ENCODE data around the gene MSH6.

The MSH6 gene

GRCh38 chr2:47815764-47816163, 32.8 kb downstream of the MSH6 start:
- Histone ChIP-seq H3K9me3 (replicated peaks; ENCODE audit: low read length) (no peaks in the 10 kb centered on the region), H3K36me3 (ENCODE audit: insufficient read depth, low read length) (peaks cover 73% of the 10 kb centered on the region), H3K4me2 (ENCODE audit: low read length) (no peak overlapping the region), H3K27me3 (ENCODE audit: control insufficient read depth, insufficient read depth, low read length) (no peaks in the 10 kb centered on the region), H3K4me1 (ENCODE audit: control insufficient read depth, insufficient read depth, low read length) (peaks cover 11% of the 10 kb centered on the region), H3K9ac (ENCODE audit: low read depth, low read length) (no peak overlapping the region), H3K4me3 (ENCODE audit: low read length) (no peak overlapping the region)

- H3K4me3 ChIP-seq (ENCODE audit: low read length) = no peak overlapping the region
- H3K36me3 ChIP-seq (ENCODE audit: insufficient read depth, low read length) = peaks cover 70% of the 10 kb centered on the region
- H3K4me1 ChIP-seq (ENCODE audit: control insufficient read depth, insufficient read depth, low read length) = peaks cover 6% of the 10 kb centered on the region
- no peak overlapping the region for H3K9ac ChIP-seq (ENCODE audit: low read depth, low read length)
- no peaks in the 10 kb centered on the region for H3K27me3 ChIP-seq (ENCODE audit: control insufficient read depth, insufficient read depth, low read length)
- no peaks in the 10 kb centered on the region for H3K9me3 ChIP-seq (replicated peaks; ENCODE audit: low read length)
- no peak overlapping the region for H3K4me2 ChIP-seq (ENCODE audit: low read length)
Observed at GRCh38 chr2:47818777-47819176, 35.8 kb downstream of the MSH6 start.

GRCh38 chr2:47819834-47820233, 36.9 kb downstream of the MSH6 start:
- H3K4me2 ChIP-seq (ENCODE audit: low read length) = no peak overlapping the region
- no peaks in the 10 kb centered on the region for H3K27me3 ChIP-seq (ENCODE audit: control insufficient read depth, insufficient read depth, low read length)
- no peak overlapping the region for H3K4me3 ChIP-seq (ENCODE audit: low read length)
- no peak overlapping the region for H3K9ac ChIP-seq (ENCODE audit: low read depth, low read length)
- H3K4me1 ChIP-seq (ENCODE audit: control insufficient read depth, insufficient read depth, low read length) = peaks cover 6% of the 10 kb centered on the region
- H3K36me3 ChIP-seq (ENCODE audit: insufficient read depth, low read length) = peaks cover 69% of the 10 kb centered on the region
- H3K9me3 ChIP-seq (replicated peaks; ENCODE audit: low read length) = no peaks in the 10 kb centered on the region

GRCh38 chr2:47822518-47822917, 39.6 kb downstream of the MSH6 start:
- peaks cover 44% of the 10 kb centered on the region for H3K36me3 ChIP-seq (ENCODE audit: insufficient read depth, low read length)
- H3K4me2 ChIP-seq (ENCODE audit: low read length) = no peak overlapping the region

DNA sequence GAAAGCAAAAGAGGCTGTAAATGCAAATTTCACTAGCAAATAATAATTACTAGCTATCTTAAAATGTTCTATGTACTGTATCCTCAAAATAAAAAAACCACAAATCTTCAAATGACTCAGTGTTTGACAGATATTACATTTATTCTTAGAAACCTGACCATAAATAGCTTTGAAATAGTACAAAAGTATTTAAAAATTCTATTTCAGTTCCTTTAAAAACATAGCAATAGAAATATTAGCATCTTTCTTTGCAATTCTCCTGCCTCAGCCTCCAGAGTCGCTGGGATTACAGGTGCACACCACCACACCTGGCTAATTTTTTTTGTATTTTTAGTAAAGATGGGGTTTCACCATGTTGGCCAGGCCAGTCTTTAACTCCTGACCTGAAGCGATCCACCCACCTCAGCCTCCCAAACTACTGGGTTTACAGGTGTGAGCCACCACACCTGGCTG, 50.6 kb downstream of the MSH6 start:
- H3K36me3 ChIP-seq (ENCODE audit: insufficient read depth, low read length) = peaks cover 70% of the 10 kb centered on the region

More at GRCh38 chr2:47822518-47822917, 39.6 kb downstream of the MSH6 start:
- Histone ChIP-seq H3K4me3 (ENCODE audit: low read length) (no peak overlapping the region), H3K4me1 (ENCODE audit: control insufficient read depth, insufficient read depth, low read length) (peaks cover 6% of the 10 kb centered on the region), H3K9ac (ENCODE audit: low read depth, low read length) (no peak overlapping the region), H3K27me3 (ENCODE audit: control insufficient read depth, insufficient read depth, low read length) (no peaks in the 10 kb centered on the region), H3K9me3 (replicated peaks; ENCODE audit: low read length) (no peaks in the 10 kb centered on the region)

GRCh38 chr2:47838249-47838648, 55.3 kb downstream of the MSH6 start:
- Histone ChIP-seq H3K36me3 (ENCODE audit: insufficient read depth, low read length) (peaks cover 50% of the 10 kb centered on the region), H3K9me3 (replicated peaks; ENCODE audit: low read length) (no peaks in the 10 kb centered on the region), H3K9ac (ENCODE audit: low read depth, low read length) (no peak overlapping the region), H3K4me2 (ENCODE audit: low read length) (no peak overlapping the region), H3K4me1 (ENCODE audit: control insufficient read depth, insufficient read depth, low read length) (no peaks in the 10 kb centered on the region), H3K4me3 (ENCODE audit: low read length) (no peak overlapping the region), H3K27me3 (ENCODE audit: control insufficient read depth, insufficient read depth, low read length) (no peaks in the 10 kb centered on the region)

More for the DNA sequence above, 50.6 kb downstream of the MSH6 start:
- Histone ChIP-seq H3K4me2 (ENCODE audit: low read length) (no peak overlapping the region), H3K4me3 (ENCODE audit: low read length) (no peak overlapping the region), H3K9me3 (replicated peaks; ENCODE audit: low read length) (no peaks in the 10 kb centered on the region), H3K9ac (ENCODE audit: low read depth, low read length) (no peak overlapping the region), H3K4me1 (ENCODE audit: control insufficient read depth, insufficient read depth, low read length) (no peaks in the 10 kb centered on the region), H3K27me3 (ENCODE audit: control insufficient read depth, insufficient read depth, low read length) (no peaks in the 10 kb centered on the region)

DNA sequence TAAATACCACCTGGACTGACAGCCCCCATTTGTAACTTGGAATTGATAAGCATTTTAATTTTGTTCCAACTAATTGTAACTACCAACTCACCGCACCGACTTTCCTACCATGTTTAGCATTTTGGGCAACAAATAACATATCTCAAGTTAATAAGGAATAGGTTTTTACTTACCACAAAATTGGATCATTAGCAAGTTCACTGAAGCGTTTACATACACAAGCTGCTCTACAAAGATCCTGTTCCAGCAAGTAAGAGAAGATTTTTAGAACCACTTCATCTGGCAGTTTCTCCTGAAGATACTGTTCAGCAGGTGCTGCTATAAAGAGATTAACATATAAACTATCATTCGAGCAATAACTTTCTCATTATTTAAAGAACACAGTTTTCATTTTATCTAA, 55.7 kb downstream of the MSH6 start:
- no peaks in the 10 kb centered on the region for H3K9me3 ChIP-seq (replicated peaks; ENCODE audit: low read length)
- no peak overlapping the region for H3K4me2 ChIP-seq (ENCODE audit: low read length)
- H3K27me3 ChIP-seq (ENCODE audit: control insufficient read depth, insufficient read depth, low read length) = no peaks in the 10 kb centered on the region
- no peaks in the 10 kb centered on the region for H3K4me1 ChIP-seq (ENCODE audit: control insufficient read depth, insufficient read depth, low read length)
- H3K9ac ChIP-seq (ENCODE audit: low read depth, low read length) = no peak overlapping the region
- H3K4me3 ChIP-seq (ENCODE audit: low read length) = no peak overlapping the region
- H3K36me3 ChIP-seq (ENCODE audit: insufficient read depth, low read length) = peaks cover 46% of the 10 kb centered on the region

- Histone ChIP-seq H3K9me3 (replicated peaks; ENCODE audit: low read length) (no peaks in the 10 kb centered on the region), H3K4me3 (ENCODE audit: low read length) (no peak overlapping the region), H3K36me3 (ENCODE audit: insufficient read depth, low read length) (peaks cover 13% of the 10 kb centered on the region), H3K27me3 (ENCODE audit: control insufficient read depth, insufficient read depth, low read length) (no peaks in the 10 kb centered on the region), H3K4me2 (ENCODE audit: low read length) (no peak overlapping the region), H3K4me1 (ENCODE audit: control insufficient read depth, insufficient read depth, low read length) (no peaks in the 10 kb centered on the region), H3K9ac (ENCODE audit: low read depth, low read length) (no peak overlapping the region)
Observed at GRCh38 chr2:47842846-47843245, 59.9 kb downstream of the MSH6 start.

GRCh38 chr2:47843407-47843806, 60.5 kb downstream of the MSH6 start:
- H3K4me1 ChIP-seq (ENCODE audit: control insufficient read depth, insufficient read depth, low read length) = no peaks in the 10 kb centered on the region
- no peak overlapping the region for H3K9ac ChIP-seq (ENCODE audit: low read depth, low read length)
- no peaks in the 10 kb centered on the region for H3K9me3 ChIP-seq (replicated peaks; ENCODE audit: low read length)

DNA sequence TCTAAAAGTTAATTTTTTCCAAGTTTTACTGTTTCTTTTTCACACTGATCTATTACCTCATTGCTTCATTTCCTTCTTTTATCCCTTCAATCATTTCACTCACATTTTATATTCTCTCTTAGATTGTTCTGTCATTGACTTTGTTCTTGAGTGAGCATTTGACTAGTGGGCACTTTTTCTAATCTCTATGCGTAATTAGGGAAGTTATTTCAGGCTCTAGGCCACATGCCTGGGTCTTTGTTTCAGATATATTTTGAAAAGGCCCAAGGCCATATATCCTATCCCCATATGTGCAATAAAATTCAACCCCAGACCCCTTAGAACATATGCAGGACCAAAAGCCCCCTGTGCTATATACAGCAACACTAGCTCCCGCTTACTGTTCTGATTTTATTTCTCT, 61.2 kb downstream of the MSH6 start:
- no peaks in the 10 kb centered on the region for H3K9me3 ChIP-seq (replicated peaks; ENCODE audit: low read length)
- no peak overlapping the region for H3K4me3 ChIP-seq (ENCODE audit: low read length)
- H3K9ac ChIP-seq (ENCODE audit: low read depth, low read length) = no peak overlapping the region
- peaks cover 3% of the 10 kb centered on the region for H3K36me3 ChIP-seq (ENCODE audit: insufficient read depth, low read length)
- H3K4me2 ChIP-seq (ENCODE audit: low read length) = no peak overlapping the region
- H3K27me3 ChIP-seq (ENCODE audit: control insufficient read depth, insufficient read depth, low read length) = no peaks in the 10 kb centered on the region
- H3K4me1 ChIP-seq (ENCODE audit: control insufficient read depth, insufficient read depth, low read length) = no peaks in the 10 kb centered on the region

More at GRCh38 chr2:47843407-47843806, 60.5 kb downstream of the MSH6 start:
- Histone ChIP-seq H3K36me3 (ENCODE audit: insufficient read depth, low read length) (peaks cover 10% of the 10 kb centered on the region), H3K4me3 (ENCODE audit: low read length) (no peak overlapping the region), H3K27me3 (ENCODE audit: control insufficient read depth, insufficient read depth, low read length) (no peaks in the 10 kb centered on the region), H3K4me2 (ENCODE audit: low read length) (no peak overlapping the region)

DNA sequence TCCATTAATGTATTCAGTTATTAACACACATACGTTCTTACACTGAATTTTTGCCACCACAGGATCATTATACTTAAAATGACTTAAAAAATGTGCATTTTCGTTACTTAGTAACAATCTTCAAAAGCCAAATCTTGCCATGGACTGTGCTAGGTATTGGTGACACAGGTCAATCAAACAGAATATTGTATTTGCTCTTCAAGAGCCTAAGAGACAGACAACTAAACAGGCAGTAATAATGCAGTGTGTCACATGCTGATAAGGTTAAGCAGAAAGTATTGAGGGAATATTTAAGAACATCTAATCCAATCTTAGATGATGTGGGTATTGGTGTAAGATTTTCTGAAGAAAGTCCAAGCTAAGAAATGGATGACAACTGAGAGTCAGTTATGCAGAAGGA, 66.4 kb downstream of the MSH6 start:
- Histone ChIP-seq H3K4me2 (ENCODE audit: low read length) (no peak overlapping the region), H3K4me1 (ENCODE audit: control insufficient read depth, insufficient read depth, low read length) (no peaks in the 10 kb centered on the region), H3K4me3 (ENCODE audit: low read length) (no peak overlapping the region), H3K36me3 (ENCODE audit: insufficient read depth, low read length) (peaks cover 5% of the 10 kb centered on the region), H3K27me3 (ENCODE audit: control insufficient read depth, insufficient read depth, low read length) (no peaks in the 10 kb centered on the region), H3K9me3 (replicated peaks; ENCODE audit: low read length) (no peaks in the 10 kb centered on the region), H3K9ac (ENCODE audit: low read depth, low read length) (no peak overlapping the region)

DNA sequence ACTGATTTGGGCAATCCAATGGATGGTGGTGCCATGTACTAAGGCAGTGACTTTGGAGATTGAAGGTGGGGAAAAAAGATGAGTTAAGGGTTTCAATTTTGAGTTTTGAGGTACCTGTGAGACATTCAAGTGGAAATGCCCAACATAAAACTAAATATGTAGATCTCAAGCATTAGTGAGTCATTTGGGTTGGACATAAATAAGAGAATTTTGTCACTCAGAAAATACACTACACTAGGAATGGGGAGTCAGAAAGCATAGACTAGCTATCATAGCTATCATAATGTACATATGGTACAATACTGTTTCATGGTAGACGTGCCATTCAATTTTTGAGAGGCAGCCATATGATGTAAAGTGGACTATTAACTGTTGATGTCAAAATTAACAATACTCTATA, 67.3 kb downstream of the MSH6 start:
- Histone ChIP-seq H3K4me3 (ENCODE audit: low read length) (no peak overlapping the region), H3K4me1 (ENCODE audit: control insufficient read depth, insufficient read depth, low read length) (no peaks in the 10 kb centered on the region), H3K36me3 (ENCODE audit: insufficient read depth, low read length) (peaks cover 5% of the 10 kb centered on the region), H3K27me3 (ENCODE audit: control insufficient read depth, insufficient read depth, low read length) (no peaks in the 10 kb centered on the region), H3K4me2 (ENCODE audit: low read length) (no peak overlapping the region), H3K9me3 (replicated peaks; ENCODE audit: low read length) (no peaks in the 10 kb centered on the region), H3K9ac (ENCODE audit: low read depth, low read length) (no peak overlapping the region)

Measured in skeletal muscle satellite cell (primary cell).